Panc1 (cell line): Measurements from ENCODE around the gene SLC4A5.

Experiments
- CTCF ChIP-seq: fragments of 450-650 bp; IDR thresholded peaks from 2 replicates; pipeline ENCODE4 v1.5.1; 2017; ENCODE audit warnings: mild to moderate bottlenecking
- SIN3A ChIP-seq: IDR thresholded peaks from 2 replicates; pipeline ENCODE4 v1.6.1; 2012; ENCODE audit warnings: low read depth, mild to moderate bottlenecking, low read length, moderate library complexity, borderline replicate concordance; ENCODE audit not compliant: insufficient read depth
- TCF7L2 ChIP-seq: IDR thresholded peaks from 2 replicates; pipeline ENCODE4 v1.6.1; 2011; ENCODE audit warnings: mild to moderate bottlenecking, low read depth, low read length, inconsistent platforms

GRCh38 chr2:74383254-74383653 lies 40.0 kb upstream of the SLC4A5 start:
- TF ChIP-seq SIN3A = no peak
- TF ChIP-seq TCF7L2 = no peak
- no peak for TF ChIP-seq CTCF
